ENCODE data around the gene PHLPP1. TPM values are rescaled to one million over a fixed set of nuclear protein-coding genes. Genes with fewer than 3 reads are reported as not detected.

The PHLPP1 gene
- total RNA-seq, 2 donors from 2014 or later: 8.6 to 20.8 TPM

- Histone ChIP-seq H3K27me3 (no peaks in the 10 kb centered on the region), H3K4me3 (no peak overlapping the region), H3K27ac (no peak overlapping the region), H3K4me1 (peaks cover 6% of the 10 kb centered on the region), H3K36me3 (replicated peaks in 1 of 2; ENCODE audit: insufficient read depth in 1 of 2, low read depth in 2 of 2) (no peaks in the 10 kb centered on the region), H3K9me3 (no peaks in the 10 kb centered on the region)
- TF ChIP-seq CTCF (IDR thresholded peaks at IDR 0.05) (no peak), POLR2A (IDR thresholded peaks at IDR 0.05) (no peak)
- intact Hi-C loops (cut with DNase I): no loop called here
- no peak for DNase-seq
- ATAC-seq: no peak
- 54 to 56% methylated on average over 6 of the region's 6 CpGs for WGBS, 2 donors
Observed at GRCh38 chr18:62877411-62878221, 162.3 kb downstream of the PHLPP1 start.

DNA sequence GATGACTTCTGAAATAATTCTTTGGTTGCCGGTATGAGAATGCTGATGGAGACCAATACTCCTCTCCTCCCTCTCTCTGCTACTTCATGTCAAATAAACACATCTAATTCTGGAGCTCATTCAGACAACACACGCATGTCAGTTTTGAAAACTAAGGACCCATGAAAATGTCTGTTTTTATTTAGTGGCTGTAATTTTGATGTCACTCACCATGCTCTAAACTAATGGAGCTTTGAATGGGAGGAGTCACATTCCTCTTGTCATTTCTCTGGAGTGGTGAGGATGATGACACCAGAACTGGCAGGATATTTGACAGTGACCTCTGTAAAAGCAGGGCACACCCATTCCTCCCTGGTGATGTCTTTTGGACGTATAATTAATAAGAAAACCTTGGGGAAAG lies 163.0 kb downstream of the PHLPP1 start:
- ATAC-seq: no peak
- 82 to 89% methylated on average over 3 of the region's 3 CpGs for WGBS, 2 donors
- H3K27ac ChIP-seq: no peak overlapping the region

DNA sequence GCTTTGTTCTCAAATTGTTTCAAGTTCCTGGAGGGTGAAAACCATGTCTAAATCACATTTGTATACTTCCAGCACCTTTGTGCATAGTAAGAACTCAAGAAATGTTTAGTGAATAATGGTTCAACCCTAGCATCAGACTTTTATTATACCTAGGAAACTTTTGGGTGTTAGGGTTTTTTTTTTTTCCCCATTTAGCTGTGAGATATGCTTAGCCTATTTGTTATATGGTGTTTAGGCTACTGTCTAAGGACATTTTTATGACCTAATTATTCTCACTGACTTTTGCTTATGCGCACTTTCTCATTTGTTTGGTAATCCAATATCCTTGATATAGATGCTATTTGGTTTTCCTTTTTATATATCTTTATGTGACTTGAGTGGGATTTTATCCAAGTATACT lies 164.7 kb downstream of the PHLPP1 start:
- TF ChIP-seq POLR2A (IDR thresholded peaks at IDR 0.05) (no peak), CTCF (IDR thresholded peaks at IDR 0.05) (no peak)
- no peak overlapping the region for H3K4me3 ChIP-seq
- no peaks in the 10 kb centered on the region for H3K9me3 ChIP-seq
- intact Hi-C loops (cut with DNase I): no loop called here
- no peak overlapping the region for H3K27ac ChIP-seq
- ATAC-seq: no peak
- no peaks in the 10 kb centered on the region for H3K36me3 ChIP-seq (replicated peaks in 1 of 2; ENCODE audit: insufficient read depth in 1 of 2, low read depth in 2 of 2)
- DNase-seq: no peak
- no peaks in the 10 kb centered on the region for H3K27me3 ChIP-seq
- 89 to 100% methylated on average over 1 of the region's 1 CpG for WGBS, 2 donors
- peaks cover 6% of the 10 kb centered on the region for H3K4me1 ChIP-seq

More for the DNA sequence above, 163.0 kb downstream of the PHLPP1 start:
- H3K9me3 ChIP-seq: no peaks in the 10 kb centered on the region
- TF ChIP-seq CTCF (IDR thresholded peaks at IDR 0.05): no peak
- H3K27me3 ChIP-seq: no peaks in the 10 kb centered on the region
- peaks cover 6% of the 10 kb centered on the region for H3K4me1 ChIP-seq
- H3K4me3 ChIP-seq: no peak overlapping the region
- no peak for DNase-seq
- H3K36me3 ChIP-seq (replicated peaks in 1 of 2; ENCODE audit: insufficient read depth in 1 of 2, low read depth in 2 of 2): no peaks in the 10 kb centered on the region
- intact Hi-C loops (cut with DNase I): no loop called here

DNA sequence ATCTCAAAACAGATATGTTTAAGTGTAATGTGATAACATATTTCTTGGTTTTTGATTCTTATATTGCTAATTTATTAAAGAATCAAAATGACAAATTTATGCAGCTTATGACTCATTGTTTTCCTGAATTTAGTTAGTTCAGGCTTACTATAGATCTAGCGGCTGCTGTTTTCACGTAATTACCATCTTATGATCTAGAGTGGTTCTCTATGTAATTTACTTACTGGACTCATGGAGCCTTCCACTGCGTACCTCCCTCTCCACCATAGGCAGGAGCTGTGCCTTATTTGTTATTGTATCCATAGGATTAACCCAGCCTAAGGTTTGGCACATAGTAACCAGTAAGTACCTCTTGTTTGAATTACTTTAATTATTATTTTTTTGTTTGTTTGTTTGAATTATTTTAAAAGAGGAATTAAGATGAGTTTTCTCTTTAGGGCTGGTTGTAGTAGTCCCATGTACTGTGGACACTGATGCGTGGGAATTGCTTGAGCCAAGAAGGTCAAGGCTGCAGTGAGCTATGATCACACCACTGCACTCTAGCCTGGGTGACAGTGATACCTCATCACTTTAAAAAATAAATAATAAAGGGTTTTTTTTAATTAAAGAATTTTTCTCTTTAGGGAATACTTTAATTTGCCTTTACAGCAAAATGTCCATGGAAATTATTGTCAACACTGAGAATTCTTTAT lies 165.5 kb downstream of the PHLPP1 start:
- ATAC-seq (no peak), DNase-seq (no peak)
- Histone ChIP-seq H3K27me3 (no peaks in the 10 kb centered on the region), H3K4me1 (peaks cover 6% of the 10 kb centered on the region), H3K27ac (no peak overlapping the region), H3K36me3 (replicated peaks in 1 of 2; ENCODE audit: insufficient read depth in 1 of 2, low read depth in 2 of 2) (no peaks in the 10 kb centered on the region), H3K9me3 (no peaks in the 10 kb centered on the region), H3K4me3 (no peak overlapping the region)
- intact Hi-C loops (cut with DNase I): no loop called here
- TF ChIP-seq CTCF (IDR thresholded peaks at IDR 0.05) (no peak), POLR2A (IDR thresholded peaks at IDR 0.05) (no peak)
- 88 to 95% methylated on average over 4 of the region's 4 CpGs for WGBS, 2 donors
